Measurements from ENCODE around the gene HBE1. TPM values are rescaled to one million over a fixed set of nuclear protein-coding genes. Genes with fewer than 3 reads are reported as not detected.

HBE1 gene
- total and polyA plus RNA-seq, 9 donors: 0.38 to 2.2 (median 0.62) TPM; not detected in 5

- intact Hi-C loops (cut with DNase I): no loop called here
- H3K27me3 ChIP-seq: no peaks in the 10 kb centered on the region
- 33 to 39% (median 36%) methylated on average over 3 of the region's 3 CpGs for WGBS, 3 donors
- DNase-seq: peak; percentile 55 to 81 (median 66)
- H3K27ac ChIP-seq: no peak overlapping the region
- H3K4me1 ChIP-seq (ENCODE audit: insufficient read depth): peaks cover 2% of the 10 kb centered on the region
- H3K9me3 ChIP-seq: no peaks in the 10 kb centered on the region
- H3K4me3 ChIP-seq: no peak overlapping the region
- TF ChIP-seq CTCF (IDR thresholded peaks at IDR 0.05) (no peak), POLR2A (IDR thresholded peaks at IDR 0.05) (no peak), EP300 (IDR thresholded peaks at IDR 0.05) (no peak)
- no peaks in the 10 kb centered on the region for H3K36me3 ChIP-seq
Measured at GRCh38 chr11:5280582-5281102, 10.9 kb upstream of the HBE1 start.

- Histone ChIP-seq H3K36me3 (no peaks in the 10 kb centered on the region), H3K4me3 (no peak overlapping the region), H3K4me1 (ENCODE audit: insufficient read depth) (peaks cover 2% of the 10 kb centered on the region), H3K27me3 (no peaks in the 10 kb centered on the region), H3K9me3 (no peaks in the 10 kb centered on the region), H3K27ac (no peak overlapping the region)
- WGBS, 3 donors: 76 to 87% (median 82%) methylated on average over 4 of the region's 4 CpGs
- intact Hi-C loops (cut with DNase I): loop anchor here in 1 of 4 donors (10.0 kb wide), 1 partner anchor 355 kb away; no protein-coding TSS in a partner anchor
- no peak for DNase-seq
- TF ChIP-seq EP300 (IDR thresholded peaks at IDR 0.05): no peak
- no peak for TF ChIP-seq POLR2A (IDR thresholded peaks at IDR 0.05)
- TF ChIP-seq CTCF (IDR thresholded peaks at IDR 0.05): no peak
Measured at GRCh38 chr11:5279471-5280090, 9.8 kb upstream of the HBE1 start.

GRCh38 chr11:5277807-5278382, 8.2 kb upstream of the HBE1 start:
- DNase-seq: no peak
- Histone ChIP-seq H3K27ac (no peak overlapping the region), H3K27me3 (no peaks in the 10 kb centered on the region), H3K9me3 (no peaks in the 10 kb centered on the region), H3K36me3 (no peaks in the 10 kb centered on the region), H3K4me1 (ENCODE audit: insufficient read depth) (peaks cover 2% of the 10 kb centered on the region), H3K4me3 (no peak overlapping the region)
- intact Hi-C loops (cut with DNase I): loop anchor here in 1 of 4 donors (10.0 kb wide), 1 partner anchor 357 kb away; no protein-coding TSS in a partner anchor
- WGBS, 3 donors: 72 to 83% (median 79%) methylated on average over 1 of the region's 1 CpG
- no peak for TF ChIP-seq CTCF (IDR thresholded peaks at IDR 0.05)
- TF ChIP-seq POLR2A (IDR thresholded peaks at IDR 0.05): no peak
- TF ChIP-seq EP300 (IDR thresholded peaks at IDR 0.05): no peak

- Histone ChIP-seq H3K27ac (no peak overlapping the region), H3K4me1 (ENCODE audit: insufficient read depth) (peaks cover 2% of the 10 kb centered on the region), H3K36me3 (no peaks in the 10 kb centered on the region), H3K9me3 (no peaks in the 10 kb centered on the region), H3K4me3 (no peak overlapping the region), H3K27me3 (no peaks in the 10 kb centered on the region)
- intact Hi-C loops (cut with DNase I): loop anchor here in 1 of 4 donors (10.0 kb wide), 1 partner anchor 358 kb away; no protein-coding TSS in a partner anchor
- TF ChIP-seq EP300 (IDR thresholded peaks at IDR 0.05) (no peak), CTCF (IDR thresholded peaks at IDR 0.05) (no peak), POLR2A (IDR thresholded peaks at IDR 0.05) (no peak)
- no peak for DNase-seq
- 88 to 93% (median 93%) methylated on average over 2 of the region's 2 CpGs for WGBS, 3 donors
Measured at GRCh38 chr11:5276697-5277096, 7.0 kb upstream of the HBE1 start.
